CD4-positive, alpha-beta memory T cell (primary cell): ENCODE measurements around the gene GMCL2. TPM values are rescaled to one million over a fixed set of nuclear protein-coding genes. Genes with fewer than 3 reads are reported as not detected.

ENCODE experiments used
- CTCF ChIA-PET: fragments of 350-600 bp; sonication (Branson Sonifier 250); formaldehyde crosslinking; loops from one replicate; lab custom pipeline; 2021; ENCODE audit warnings: inconsistent platforms; ENCODE audit not compliant: partially characterized antibody; lab: Charles Lee
- POLR2A ChIA-PET: fragments of 350-600 bp; sonication (Branson Sonifier 250); formaldehyde crosslinking; loops from one replicate; lab custom pipeline; 2021; ENCODE audit not compliant: partially characterized antibody; lab: Charles Lee
- DNase-seq, 5 donors: peaks; one replicate each; pipeline versions ENCODE4 v3.0.0 to v3.0.0-alpha.2; 2020 to 2022; ENCODE audit warnings: mixed read lengths in 1 of 5
- H3K27ac ChIP-seq: one replicate; pipeline ENCODE4 v1.7.0; 2013; ENCODE audit warnings: low read depth, low read length
- H3K27me3 ChIP-seq: 2 replicates; pipeline ENCODE4 v1.7.0; 2013; ENCODE audit warnings: mild to moderate bottlenecking, low read length, moderate library complexity; ENCODE audit not compliant: insufficient read depth
- H3K36me3 ChIP-seq: 2 replicates; pipeline ENCODE4 v1.7.0; 2013; ENCODE audit warnings: mild to moderate bottlenecking, low read length, moderate library complexity; ENCODE audit not compliant: insufficient read depth
- H3K4me1 ChIP-seq: 2 replicates; pipeline ENCODE4 v1.7.0; 2013; ENCODE audit warnings: mild to moderate bottlenecking, low read length, moderate library complexity; ENCODE audit not compliant: insufficient read depth
- H3K4me3 ChIP-seq, 2 donors: one replicate each; pipeline ENCODE4 v1.7.0; 2013; ENCODE audit warnings: low read length in 2 of 2, mild to moderate bottlenecking in 1 of 2
- H3K9me3 ChIP-seq, 2 donors: one replicate each; pipeline ENCODE4 v1.7.0; 2013; ENCODE audit warnings: low read length in 2 of 2, control low read depth in 1 of 2; ENCODE audit not compliant: control insufficient read depth in 1 of 2
- H3K27ac Mint-ChIP-seq, 7 donors: one replicate each; pipeline ENCODE4 v1.8.0; 2020 to 2021; ENCODE audit warnings: mixed read lengths in 7 of 7, mild to moderate bottlenecking in 6 of 7, inconsistent platforms in 3 of 7, moderate library complexity in 3 of 7
- H3K27me3 Mint-ChIP-seq, 2 donors: one replicate each; pipeline ENCODE4 v1.8.0; 2020 to 2021; ENCODE audit warnings: mixed read lengths in 2 of 2
- H3K36me3 Mint-ChIP-seq, 2 donors: one replicate each; pipeline ENCODE4 v1.8.0; 2020 to 2021; ENCODE audit warnings: mixed read lengths in 2 of 2, inconsistent platforms in 1 of 2, mild to moderate bottlenecking in 1 of 2
- H3K4me1 Mint-ChIP-seq, 4 donors: one replicate each; pipeline ENCODE4 v1.8.0; 2020 to 2021; ENCODE audit warnings: mixed read lengths in 4 of 4, mild to moderate bottlenecking in 1 of 4
- H3K4me3 Mint-ChIP-seq, 8 donors: one replicate each; pipeline ENCODE4 v1.8.0; 2020 to 2021; ENCODE audit warnings: mixed read lengths in 8 of 8, mild to moderate bottlenecking in 7 of 8, moderate library complexity in 6 of 8, inconsistent platforms in 3 of 8
- H3K9me3 Mint-ChIP-seq, 8 donors: one replicate each; pipeline ENCODE4 v1.8.0; 2020 to 2021; ENCODE audit warnings: mixed read lengths in 8 of 8, mild to moderate bottlenecking in 5 of 8, inconsistent platforms in 3 of 8, moderate library complexity in 1 of 8
- intact Hi-C: fragments of 100-400 bp; cut with micrococcal nuclease; formaldehyde crosslinking; loops from one replicate; pipeline ENCODE4 v1.15.1; 2023
- polyA plus RNA-seq, 2 donors: library from polyadenylated mRNA; unstranded; fragments of 300-500 nt; fragmentation: Illumina TruSeq; gene quantifications; one replicate each; pipeline ENCODE4 v1.2.3, GENCODE V29; 2021
- total RNA-seq, 2 experiments: library from RNA; stranded (reverse); gene quantifications; one replicate each; pipeline ENCODE4 v1.2.3, GENCODE V29; 2021

GMCL2 gene
- total and polyA plus RNA-seq, 4 experiments from 2014 or later: not detected

DNA sequence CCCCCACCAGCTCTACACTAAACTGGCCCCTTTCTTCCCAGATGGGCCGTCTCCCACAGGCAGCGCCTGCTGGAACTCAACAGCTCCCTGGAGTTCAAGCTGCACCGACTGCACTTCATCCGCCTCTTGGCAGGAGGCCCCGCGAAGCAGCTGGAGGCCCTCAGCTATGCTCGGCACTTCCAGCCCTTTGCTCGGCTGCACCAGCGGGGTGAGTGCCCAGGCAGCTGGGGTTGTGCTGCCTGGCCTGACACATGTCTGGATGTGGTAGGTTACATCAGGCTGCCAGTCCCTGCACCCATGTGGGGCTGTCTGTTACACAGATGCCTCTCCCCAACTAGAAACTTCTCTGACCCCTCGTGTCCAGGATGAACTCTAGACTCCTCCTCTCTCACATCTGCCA is 43.3 kb downstream of the GMCL2 start:
- no peak for DNase-seq
- Histone ChIP-seq H3K36me3 (peaks cover 47% of the 10 kb centered on the region), H3K27ac (no peak overlapping the region), H3K27me3 (no peaks in the 10 kb centered on the region), H3K9me3 (no peaks in the 10 kb centered on the region), H3K4me3 (no peak overlapping the region), H3K4me1 (no peaks in the 10 kb centered on the region)
- CTCF ChIA-PET: interaction anchor here (1.5 to 20.7 kb wide), 7 partner anchors 9 to 67 kb away, joined by 4 to 283 read pairs (median 12); partner anchors contain the start of gene NHP2
- no peak overlapping the region for H3K4me3 Mint-ChIP-seq
- peaks cover 43 to 59% of the 10 kb centered on the region in 2 donors for H3K36me3 Mint-ChIP-seq
- POLR2A ChIA-PET: interaction anchor here (2.1 kb wide), 1 partner anchor 13 kb away, joined by 5 read pairs; the partner anchor contains the start of gene RMND5B
- H3K27ac Mint-ChIP-seq: no peak overlapping the region
- no peaks in the 10 kb centered on the region for H3K27me3 Mint-ChIP-seq
- H3K4me1 Mint-ChIP-seq: peaks cover 0 to 6% (median under 1%) of the 10 kb centered on the region in 4 donors
- intact Hi-C loops: no loop called here
- no peaks in the 10 kb centered on the region for H3K9me3 Mint-ChIP-seq

- Histone ChIP-seq H3K9me3 (no peaks in the 10 kb centered on the region), H3K36me3 (peaks cover 40% of the 10 kb centered on the region), H3K4me1 (no peaks in the 10 kb centered on the region), H3K27me3 (no peaks in the 10 kb centered on the region), H3K4me3 (no peak overlapping the region), H3K27ac (no peak overlapping the region)
- Mint-ChIP-seq H3K4me1 (peaks cover 0 to 6% (median 0%) of the 10 kb centered on the region in 4 donors), H3K36me3 (peaks cover 39 to 57% of the 10 kb centered on the region in 2 donors), H3K27me3 (no peaks in the 10 kb centered on the region), H3K4me3 (no peak overlapping the region), H3K27ac (no peak overlapping the region), H3K9me3 (no peaks in the 10 kb centered on the region)
- no peak for DNase-seq
- POLR2A ChIA-PET: no interaction called here
- CTCF ChIA-PET: interaction anchor here (0.5 to 20.7 kb wide), 6 partner anchors 10 to 178 kb away, joined by 3 to 283 read pairs (median 8); partner anchors contain the start of gene NHP2
- intact Hi-C loops: no loop called here
Measured at GRCh38 chr5:178143246-178143645, 43.9 kb downstream of the GMCL2 start.

DNA sequence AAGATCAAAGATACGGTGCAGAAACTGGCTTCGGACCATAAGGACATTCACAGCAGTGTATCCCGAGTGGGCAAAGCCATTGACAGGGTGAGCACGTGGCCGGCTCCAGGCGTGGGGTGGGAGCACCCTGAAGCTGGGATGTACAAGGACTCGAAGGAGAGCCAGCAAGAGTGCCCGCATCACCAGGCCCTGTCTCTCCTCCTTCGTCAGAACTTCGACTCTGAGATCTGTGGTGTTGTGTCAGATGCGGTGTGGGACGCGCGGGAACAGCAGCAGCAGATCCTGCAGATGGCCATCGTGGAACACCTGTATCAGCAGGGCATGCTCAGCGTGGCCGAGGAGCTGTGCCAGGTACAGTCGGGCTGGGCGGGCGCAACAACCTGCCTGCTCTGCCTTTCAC is 44.5 kb downstream of the GMCL2 start:
- ChIA-PET POLR2A (interaction anchor here (0.6 to 1.0 kb wide), 2 partner anchors 11 to 53 kb away, joined by 3 to 4 read pairs; partner anchors contain the start of gene NHP2), CTCF (interaction anchor here (0.5 to 20.7 kb wide), 5 partner anchors 15 to 178 kb away, joined by 3 to 283 read pairs (median 11); no protein-coding TSS in a partner anchor)
- H3K27ac ChIP-seq: no peak overlapping the region
- peaks cover 34% of the 10 kb centered on the region for H3K36me3 ChIP-seq
- Mint-ChIP-seq H3K27ac (no peak overlapping the region), H3K4me3 (no peak overlapping the region), H3K9me3 (no peaks in the 10 kb centered on the region), H3K4me1 (peaks cover 0 to 6% (median 0%) of the 10 kb centered on the region in 4 donors), H3K27me3 (no peaks in the 10 kb centered on the region), H3K36me3 (peaks cover 34 to 54% of the 10 kb centered on the region in 2 donors)
- no peak for DNase-seq
- H3K27me3 ChIP-seq: no peaks in the 10 kb centered on the region
- H3K4me1 ChIP-seq: no peaks in the 10 kb centered on the region
- intact Hi-C loops: no loop called here
- no peak overlapping the region for H3K4me3 ChIP-seq
- no peaks in the 10 kb centered on the region for H3K9me3 ChIP-seq

DNA sequence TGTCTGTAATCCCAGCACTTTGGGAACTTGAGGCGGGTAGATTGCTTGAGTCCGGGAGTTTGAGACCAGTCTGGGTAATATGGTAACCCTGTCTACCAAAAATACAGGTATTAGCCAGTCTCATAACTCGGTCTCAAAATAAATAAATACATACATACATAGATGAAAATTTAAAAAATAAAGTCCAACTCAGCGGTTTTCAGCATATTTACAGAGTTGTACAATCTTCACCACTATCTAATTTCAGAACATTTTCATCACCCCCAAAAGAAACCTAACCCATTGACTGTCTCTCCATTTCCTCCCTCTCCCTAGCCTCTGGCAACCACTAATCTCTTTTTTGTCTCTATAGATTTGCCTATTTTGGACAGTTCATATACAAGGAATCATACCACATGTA is 45.6 kb downstream of the GMCL2 start:
- no peaks in the 10 kb centered on the region for H3K27me3 ChIP-seq
- no peak overlapping the region for H3K27ac ChIP-seq
- peaks cover 0 to 8% (median 6%) of the 10 kb centered on the region in 4 donors for H3K4me1 Mint-ChIP-seq
- no peak overlapping the region for H3K4me3 Mint-ChIP-seq
- H3K4me3 ChIP-seq: no peak overlapping the region
- ChIA-PET POLR2A (interaction anchor here (0.9 kb wide), 1 partner anchor 12 kb away, joined by 3 read pairs; the partner anchor contains the start of gene NHP2), CTCF (interaction anchor here (1.4 to 20.7 kb wide), 2 partner anchors 20 to 65 kb away, joined by 9 to 283 read pairs; no protein-coding TSS in a partner anchor)
- no peaks in the 10 kb centered on the region for H3K9me3 ChIP-seq
- H3K27me3 Mint-ChIP-seq: no peaks in the 10 kb centered on the region
- H3K36me3 ChIP-seq: peaks cover 24% of the 10 kb centered on the region
- H3K9me3 Mint-ChIP-seq: no peaks in the 10 kb centered on the region
- intact Hi-C loops: no loop called here
- H3K36me3 Mint-ChIP-seq: peaks cover 27 to 46% of the 10 kb centered on the region in 2 donors
- H3K4me1 ChIP-seq: no peaks in the 10 kb centered on the region
- peak overlapping the region in 2 of 7 donors; percentile 1 to 18 for H3K27ac Mint-ChIP-seq
- DNase-seq: no peak

DNA sequence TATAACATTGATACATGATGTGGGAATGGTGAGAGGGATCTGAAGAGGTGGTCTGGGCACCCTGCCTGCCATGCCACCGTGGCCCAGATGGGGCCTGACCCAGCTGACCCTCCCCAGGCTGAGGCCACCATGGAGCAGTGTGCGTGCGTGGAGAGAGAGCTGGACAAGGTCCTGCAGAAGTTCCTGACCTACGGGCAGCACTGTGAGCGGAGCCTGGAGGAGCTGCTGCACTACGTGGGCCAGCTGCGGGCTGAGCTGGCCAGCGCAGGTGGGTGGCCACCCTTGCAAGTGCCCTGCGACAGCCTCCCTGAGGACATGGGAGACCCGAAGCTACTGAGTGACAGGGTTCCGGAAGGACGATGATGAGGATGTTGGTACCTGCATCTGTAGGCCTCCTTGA is 49.2 kb downstream of the GMCL2 start:
- DNase-seq: no peak
- Mint-ChIP-seq H3K4me1 (peaks cover 14 to 20% (median 17%) of the 10 kb centered on the region in 4 donors), H3K4me3 (no peak overlapping the region), H3K9me3 (no peaks in the 10 kb centered on the region), H3K27ac (peak overlapping the region in 1 of 7 donors; percentile 41), H3K27me3 (no peaks in the 10 kb centered on the region), H3K36me3 (peaks cover 16 to 42% of the 10 kb centered on the region in 2 donors)
- peaks cover 19% of the 10 kb centered on the region for H3K36me3 ChIP-seq
- H3K27ac ChIP-seq: no peak overlapping the region
- no peaks in the 10 kb centered on the region for H3K27me3 ChIP-seq
- CTCF ChIA-PET: interaction anchor here (0.7 to 4.6 kb wide), 3 partner anchors 17 to 62 kb away, joined by 3 to 25 read pairs (median 3); no protein-coding TSS in a partner anchor
- POLR2A ChIA-PET: no interaction called here
- no peaks in the 10 kb centered on the region for H3K4me1 ChIP-seq
- intact Hi-C loops: no loop called here
- no peak overlapping the region for H3K4me3 ChIP-seq
- no peaks in the 10 kb centered on the region for H3K9me3 ChIP-seq

GRCh38 chr5:178136990-178137389 is 50.2 kb downstream of the GMCL2 start:
- Histone ChIP-seq H3K9me3 (no peaks in the 10 kb centered on the region), H3K27ac (no peak overlapping the region), H3K4me3 (no peak overlapping the region), H3K27me3 (no peaks in the 10 kb centered on the region), H3K4me1 (peaks cover under 1% of the 10 kb centered on the region), H3K36me3 (peaks cover 12% of the 10 kb centered on the region)
- ChIA-PET CTCF (interaction anchor here (1.0 to 4.6 kb wide), 3 partner anchors 16 to 61 kb away, joined by 3 to 25 read pairs (median 5); no protein-coding TSS in a partner anchor), POLR2A (no interaction called here)
- Mint-ChIP-seq H3K4me3 (peak overlapping the region in 1 of 8 donors; percentile 36), H3K27ac (peak overlapping the region in 2 of 7 donors; percentile 49 to 74), H3K27me3 (no peaks in the 10 kb centered on the region), H3K4me1 (peaks cover 17 to 27% (median 20%) of the 10 kb centered on the region in 4 donors), H3K36me3 (peaks cover 14 to 35% of the 10 kb centered on the region in 2 donors), H3K9me3 (no peaks in the 10 kb centered on the region)
- no peak for DNase-seq
- intact Hi-C loops: no loop called here
